ENCODE data around the gene TSNAX.

- TF ChIP-seq CTCF (IDR thresholded peaks at IDR 0.05), result no peak
- no peak for TF ChIP-seq POLR2A (IDR thresholded peaks at IDR 0.05)
- no peak for TF ChIP-seq EP300 (IDR thresholded peaks at IDR 0.05)
Observed at GRCh38 chr1:231540847-231541246, 12.4 kb downstream of the TSNAX start.
